ENCODE results near the gene NOX4.
"Not testable (repeated sequence)": the region's sequence is repeated elsewhere in the genome, so short reads cannot be mapped to it uniquely, and the experiment has no call there.

- TF ChIP-seq, protein P1, sequence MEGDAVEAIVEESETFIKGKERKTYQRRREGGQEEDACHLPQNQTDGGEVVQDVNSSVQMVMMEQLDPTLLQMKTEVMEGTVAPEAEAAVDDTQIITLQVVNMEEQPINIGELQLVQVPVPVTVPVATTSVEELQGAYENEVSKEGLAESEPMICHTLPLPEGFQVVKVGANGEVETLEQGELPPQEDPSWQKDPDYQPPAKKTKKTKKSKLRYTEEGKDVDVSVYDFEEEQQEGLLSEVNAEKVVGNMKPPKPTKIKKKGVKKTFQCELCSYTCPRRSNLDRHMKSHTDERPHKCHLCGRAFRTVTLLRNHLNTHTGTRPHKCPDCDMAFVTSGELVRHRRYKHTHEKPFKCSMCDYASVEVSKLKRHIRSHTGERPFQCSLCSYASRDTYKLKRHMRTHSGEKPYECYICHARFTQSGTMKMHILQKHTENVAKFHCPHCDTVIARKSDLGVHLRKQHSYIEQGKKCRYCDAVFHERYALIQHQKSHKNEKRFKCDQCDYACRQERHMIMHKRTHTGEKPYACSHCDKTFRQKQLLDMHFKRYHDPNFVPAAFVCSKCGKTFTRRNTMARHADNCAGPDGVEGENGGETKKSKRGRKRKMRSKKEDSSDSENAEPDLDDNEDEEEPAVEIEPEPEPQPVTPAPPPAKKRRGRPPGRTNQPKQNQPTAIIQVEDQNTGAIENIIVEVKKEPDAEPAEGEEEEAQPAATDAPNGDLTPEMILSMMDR (IDR thresholded peaks at IDR 0.05) = not testable (repeated sequence)
- TF ChIP-seq POLR2A (IDR thresholded peaks at IDR 0.05) = not testable (repeated sequence)
Measured at GRCh38 chr11:89310607-89311006, 180.6 kb downstream of the NOX4 start.
